Sigmoid colon (tissue), 7 donors: ENCODE results near the gene EZR. TPM values are rescaled to one million over a fixed set of nuclear protein-coding genes. Genes with fewer than 3 reads are reported as not detected.
"Not testable (repeated sequence)": the region's sequence is repeated elsewhere in the genome, so short reads cannot be mapped to it uniquely, and the experiment has no call there.

Experiments
- DNase-seq: peaks from one replicate; pipeline ENCODE4 v3.0.0-alpha.2; 2019
- H3K27ac ChIP-seq, 4 donors: fragments of 200-600 bp; sonication (generic); one replicate each; pipeline ENCODE4 v1.5.1; 2016 to 2019; ENCODE audit warnings: mild to moderate bottlenecking in 1 of 4
- H3K27me3 ChIP-seq, 3 donors: fragments of 200-600 bp; sonication (generic); one replicate each; pipeline ENCODE4 v1.5.1; 2019; ENCODE audit warnings: mild to moderate bottlenecking in 1 of 3
- H3K36me3 ChIP-seq, 4 donors: fragments of 200-600 bp; sonication (generic); one replicate each; pipeline ENCODE4 v1.5.1; 2016 to 2019
- H3K4me1 ChIP-seq, 4 donors: fragments of 200-600 bp; sonication (generic); one replicate each; pipeline ENCODE4 v1.5.1; 2017 to 2019
- H3K4me3 ChIP-seq, 4 donors: fragments of 200-600 bp; sonication (generic); one replicate each; pipeline ENCODE4 v1.5.1; 2017 to 2019; ENCODE audit warnings: mild to moderate bottlenecking in 2 of 4, moderate library complexity in 1 of 4
- H3K9me3 ChIP-seq, 4 donors: fragments of 200-600 bp in 3 of 4; sonication (generic) in 3 of 4; one replicate each; pipeline versions ENCODE4 v1.5.1 to v1.6.1; 2013 to 2019
- EP300 ChIP-seq, 4 donors: sonication (generic); formaldehyde crosslinking; IDR thresholded peaks; one replicate each; pipeline ENCODE4 v1.6.1; 2017; ENCODE audit warnings: antibody characterized with exemption in 4 of 4
- POLR2A ChIP-seq, 2 donors: fragments of 450-650 bp; IDR thresholded peaks; one replicate each; pipeline ENCODE4 v1.6.1; 2016; ENCODE audit warnings: antibody characterized with exemption in 2 of 2, mild to moderate bottlenecking in 2 of 2, moderate library complexity in 2 of 2
- POLR2AphosphoS5 ChIP-seq, 4 donors: sonication (generic); formaldehyde crosslinking; IDR thresholded peaks; one replicate each; pipeline ENCODE4 v1.6.1; 2017; ENCODE audit warnings: antibody characterized with exemption in 4 of 4
- WGBS, 2 donors: extraction: QIAGEN DNeasy Blood & Tissue Kit; methylation state at CpG; one replicate each; pipeline ENCODE4 v1.1.7; 2013; 5-methylcytosine and 5-hydroxymethylcytosine counted together
- intact Hi-C: fragments of 100-400 bp; cut with DNase I; formaldehyde crosslinking; loops from one replicate; pipeline ENCODE4 v1.15.1; 2023
- polyA plus RNA-seq, 3 donors: library from polyadenylated mRNA; stranded (reverse); fragments of 200-250 nt; gene quantifications; one replicate each; pipeline ENCODE4 v1.2.3, GENCODE V29; 2013
- total RNA-seq, 4 donors: library from RNA; depleted of rRNA; stranded (reverse); fragments of >200 nt; gene quantifications; one replicate each; pipeline ENCODE4 v1.1.0, GENCODE V29; 2016
- TF ChIP-seq, protein P1 (sequence below), 4 experiments: fragments of 450-650 bp in 3 of 4; fragments of 200-600 bp in 1 of 4; IDR thresholded peaks; one replicate each; pipeline ENCODE4 v1.5.1; 2016 to 2019; ENCODE audit warnings: antibody characterized with exemption in 4 of 4, mild to moderate bottlenecking in 3 of 4, moderate library complexity in 2 of 4
- donor health status: healthy with polysubstance abuse.
- donor health status: Bipolar disorder and iron deficiency.
- donor health status: healthy.

EZR gene
- total and polyA plus RNA-seq, 7 donors: 33.5 to 333 (median 46.0) TPM

DNA sequence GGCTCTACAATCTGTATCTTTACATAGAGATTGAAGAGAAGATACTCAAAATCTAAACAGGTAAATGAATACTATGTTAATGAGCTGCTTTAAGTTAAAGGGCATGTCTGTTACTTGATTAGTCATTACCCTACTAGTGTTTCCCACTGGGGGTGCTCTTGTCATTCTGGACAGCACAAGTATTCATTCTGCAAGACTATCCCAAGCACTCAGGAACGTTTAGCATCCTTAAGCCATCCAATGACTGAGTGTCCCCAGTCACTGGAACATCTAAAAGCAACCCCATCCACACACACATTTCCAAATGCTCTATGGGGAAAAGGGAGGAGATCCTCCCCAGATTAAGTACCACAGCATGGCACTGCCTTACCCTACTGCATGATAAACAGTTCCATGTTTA is 25.7 kb downstream of the EZR start:
- TF ChIP-seq, protein P1, sequence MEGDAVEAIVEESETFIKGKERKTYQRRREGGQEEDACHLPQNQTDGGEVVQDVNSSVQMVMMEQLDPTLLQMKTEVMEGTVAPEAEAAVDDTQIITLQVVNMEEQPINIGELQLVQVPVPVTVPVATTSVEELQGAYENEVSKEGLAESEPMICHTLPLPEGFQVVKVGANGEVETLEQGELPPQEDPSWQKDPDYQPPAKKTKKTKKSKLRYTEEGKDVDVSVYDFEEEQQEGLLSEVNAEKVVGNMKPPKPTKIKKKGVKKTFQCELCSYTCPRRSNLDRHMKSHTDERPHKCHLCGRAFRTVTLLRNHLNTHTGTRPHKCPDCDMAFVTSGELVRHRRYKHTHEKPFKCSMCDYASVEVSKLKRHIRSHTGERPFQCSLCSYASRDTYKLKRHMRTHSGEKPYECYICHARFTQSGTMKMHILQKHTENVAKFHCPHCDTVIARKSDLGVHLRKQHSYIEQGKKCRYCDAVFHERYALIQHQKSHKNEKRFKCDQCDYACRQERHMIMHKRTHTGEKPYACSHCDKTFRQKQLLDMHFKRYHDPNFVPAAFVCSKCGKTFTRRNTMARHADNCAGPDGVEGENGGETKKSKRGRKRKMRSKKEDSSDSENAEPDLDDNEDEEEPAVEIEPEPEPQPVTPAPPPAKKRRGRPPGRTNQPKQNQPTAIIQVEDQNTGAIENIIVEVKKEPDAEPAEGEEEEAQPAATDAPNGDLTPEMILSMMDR (IDR thresholded peaks at IDR 0.05): peak in 1 of 4 experiments; percentile 18
- TF ChIP-seq POLR2A (IDR thresholded peaks at IDR 0.05): no peak
- no peaks in the 10 kb centered on the region for H3K9me3 ChIP-seq
- 24 to 43% methylated on average over 1 of the region's 1 CpG for WGBS, 2 donors
- no peak overlapping the region for H3K27ac ChIP-seq
- peaks cover 0 to 23% (median 10%) of the 10 kb centered on the region in 4 donors for H3K4me1 ChIP-seq
- intact Hi-C loops: no loop called here
- DNase-seq: no peak
- H3K27me3 ChIP-seq: no peaks in the 10 kb centered on the region
- H3K36me3 ChIP-seq: peaks cover 0 to 8% (median 0%) of the 10 kb centered on the region in 4 donors
- no peak overlapping the region for H3K4me3 ChIP-seq

DNA sequence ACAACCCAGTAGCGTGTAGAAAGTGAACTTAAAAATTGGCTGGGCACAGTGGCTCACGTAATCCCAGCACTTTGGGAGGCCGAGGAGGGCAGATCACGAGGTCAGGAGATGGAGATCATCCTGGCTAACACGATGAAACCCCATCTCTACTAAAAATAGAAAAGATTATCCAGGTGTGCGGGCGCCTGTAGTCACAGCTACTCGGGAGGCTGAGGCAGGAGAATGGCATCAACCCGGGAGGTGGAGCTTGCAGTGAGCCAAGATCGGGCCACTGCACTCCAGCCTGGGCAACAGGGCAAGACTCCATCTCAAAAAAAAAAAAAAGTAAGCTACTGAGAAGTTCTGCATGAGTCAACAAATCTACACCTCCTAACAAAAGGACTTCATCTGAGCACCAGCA is 26.7 kb downstream of the EZR start:
- H3K9me3 ChIP-seq, intact Hi-C loops, H3K27me3 ChIP-seq, DNase-seq, H3K27ac ChIP-seq, H3K4me3 ChIP-seq: not testable (repeated sequence)
- 80 to 83% methylated on average over 10 of the region's 10 CpGs for WGBS, 2 donors
- peaks cover 0 to 14% (median 1%) of the 10 kb centered on the region in 4 donors for H3K4me1 ChIP-seq
- peaks cover 0 to 17% (median 4%) of the 10 kb centered on the region in 4 donors for H3K36me3 ChIP-seq

DNA sequence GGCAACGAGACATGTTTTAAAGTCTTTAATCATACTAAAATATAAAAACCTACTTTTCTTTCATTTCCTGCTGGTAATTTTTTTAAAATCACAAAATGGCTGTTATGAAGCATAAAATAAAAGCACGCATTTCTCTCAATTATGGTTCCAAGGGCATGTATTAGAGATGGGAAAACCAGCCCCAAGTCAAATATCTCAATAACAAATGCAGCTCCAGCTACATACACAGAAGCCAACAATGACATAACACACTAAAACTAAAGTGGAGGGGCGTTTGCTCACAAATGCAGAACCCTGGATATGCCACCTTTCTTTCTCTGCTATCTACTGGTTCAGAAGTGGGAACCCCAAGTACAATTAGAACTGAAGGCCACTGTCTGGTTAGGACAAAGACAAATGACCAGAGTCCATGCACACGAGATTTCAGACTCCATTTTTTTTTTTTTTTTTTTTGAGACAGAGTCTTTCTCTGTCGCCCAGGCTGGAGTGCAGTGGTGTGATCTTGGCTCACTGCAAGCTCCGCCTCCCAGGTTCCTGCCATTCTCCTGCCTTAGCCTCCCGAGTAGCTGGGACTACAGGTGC is 27.8 kb downstream of the EZR start:
- H3K27ac ChIP-seq: no peak overlapping the region
- H3K27me3 ChIP-seq: no peaks in the 10 kb centered on the region
- H3K9me3 ChIP-seq: no peaks in the 10 kb centered on the region
- TF ChIP-seq, protein P1 (IDR thresholded peaks at IDR 0.05): no peak
- TF ChIP-seq POLR2AphosphoS5 (IDR thresholded peaks at IDR 0.05) (no peak), EP300 (IDR thresholded peaks at IDR 0.05) (no peak), POLR2A (IDR thresholded peaks at IDR 0.05) (no peak)
- intact Hi-C loops: no loop called here
- no peak overlapping the region for H3K4me3 ChIP-seq
- DNase-seq: no peak
- peaks cover 0 to 29% (median 7%) of the 10 kb centered on the region in 4 donors for H3K36me3 ChIP-seq
- 76 to 81% methylated on average over 7 of the region's 7 CpGs for WGBS, 2 donors
- H3K4me1 ChIP-seq: peaks cover 0 to 11% (median 0%) of the 10 kb centered on the region in 4 donors

DNA sequence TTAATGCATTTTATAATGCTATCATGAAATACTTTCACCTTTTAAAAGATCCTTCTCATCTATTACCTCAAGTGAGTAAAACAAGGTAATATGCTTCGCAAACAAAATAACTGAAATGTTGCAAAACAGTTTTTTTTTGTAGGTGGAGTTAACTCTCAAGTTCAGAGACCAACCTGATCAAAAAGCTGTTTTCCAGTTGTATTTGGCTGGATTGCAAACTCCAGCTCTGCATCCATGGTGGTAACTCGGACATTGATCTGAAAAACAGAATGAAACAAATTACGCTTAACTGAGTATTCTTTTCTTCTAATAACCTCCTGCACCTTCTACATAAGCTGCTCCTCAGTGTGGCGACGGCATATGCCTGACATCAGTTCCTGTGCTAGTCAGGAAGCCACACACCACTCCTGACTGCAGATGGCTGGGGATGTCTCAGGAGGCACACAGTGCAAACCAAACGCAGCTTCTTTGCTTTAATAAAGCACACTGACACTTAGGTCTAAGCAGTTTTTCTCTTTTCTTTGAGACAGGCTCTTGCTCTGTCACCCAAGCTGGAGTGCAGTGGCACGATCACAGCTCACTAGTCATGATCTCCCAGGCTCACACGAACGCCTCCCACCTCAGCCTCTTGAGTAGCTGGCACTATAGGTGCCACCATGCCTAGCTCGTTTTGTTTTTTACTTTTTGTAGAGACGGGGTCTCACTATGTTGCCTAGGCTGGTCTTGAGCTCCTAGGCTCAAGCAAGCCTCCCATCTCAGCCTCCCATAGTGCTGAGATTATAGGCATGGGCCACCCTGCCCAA is 29.9 kb downstream of the EZR start:
- H3K27me3 ChIP-seq: no peaks in the 10 kb centered on the region
- WGBS, 2 donors: 58 to 84% methylated on average over 11 of the region's 11 CpGs
- H3K9me3 ChIP-seq: no peaks in the 10 kb centered on the region
- intact Hi-C loops: no loop called here
- TF ChIP-seq POLR2A (IDR thresholded peaks at IDR 0.05): no peak
- TF ChIP-seq EP300 (IDR thresholded peaks at IDR 0.05): no peak
- no peak for TF ChIP-seq POLR2AphosphoS5 (IDR thresholded peaks at IDR 0.05)
- TF ChIP-seq, protein P1 (IDR thresholded peaks at IDR 0.05): no peak
- H3K36me3 ChIP-seq: peaks cover 11 to 49% (median 19%) of the 10 kb centered on the region in 4 donors
- no peak overlapping the region for H3K4me3 ChIP-seq
- peaks cover 0 to 11% (median 0%) of the 10 kb centered on the region in 4 donors for H3K4me1 ChIP-seq
- DNase-seq: no peak
- H3K27ac ChIP-seq: no peak overlapping the region

DNA sequence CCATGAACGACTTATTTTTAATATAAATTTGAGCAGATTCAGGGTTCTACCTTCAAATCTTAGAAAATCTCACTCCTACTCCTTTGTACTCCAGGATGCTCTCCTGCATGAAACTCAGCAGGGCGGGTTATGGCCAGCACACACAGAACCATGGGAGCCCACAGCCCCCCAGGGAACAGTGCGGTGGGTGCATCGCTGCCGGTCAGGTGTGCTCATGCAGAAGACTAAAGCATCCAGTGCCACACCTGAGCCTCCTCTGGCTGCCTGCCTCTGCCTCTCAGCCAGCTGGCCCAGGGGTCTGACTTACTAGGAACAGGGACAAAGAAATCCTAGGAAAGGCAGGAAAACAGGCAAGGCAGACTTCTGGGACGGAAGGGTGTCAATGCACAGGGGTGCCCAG is 31.8 kb downstream of the EZR start:
- Histone ChIP-seq H3K4me1 (no peaks in the 10 kb centered on the region), H3K27ac (no peak overlapping the region), H3K4me3 (no peak overlapping the region), H3K9me3 (no peaks in the 10 kb centered on the region), H3K27me3 (no peaks in the 10 kb centered on the region), H3K36me3 (peaks cover 24 to 68% (median 36%) of the 10 kb centered on the region in 4 donors)
- no peak for DNase-seq
- 65 to 88% methylated on average over 6 of the region's 6 CpGs for WGBS, 2 donors
- intact Hi-C loops: no loop called here
- TF ChIP-seq EP300 (IDR thresholded peaks at IDR 0.05): no peak
- no peak for TF ChIP-seq POLR2AphosphoS5 (IDR thresholded peaks at IDR 0.05)
- TF ChIP-seq POLR2A (IDR thresholded peaks at IDR 0.05): no peak
- TF ChIP-seq, protein P1 (IDR thresholded peaks at IDR 0.05): no peak
